Eye (tissue), 1 donor: Measurements from ENCODE around the gene VPS52.
A peak's percentile ranks its signal among the peaks of the same experiment; 100 is the strongest.
"Not testable (repeated sequence)": the region's sequence is repeated elsewhere in the genome, so short reads cannot be mapped to it uniquely, and the experiment has no call there.

Experiments
- DNase-seq: peaks from one replicate; pipeline ENCODE4 v3.0.0-alpha.2; 2015

The VPS52 gene

DNA sequence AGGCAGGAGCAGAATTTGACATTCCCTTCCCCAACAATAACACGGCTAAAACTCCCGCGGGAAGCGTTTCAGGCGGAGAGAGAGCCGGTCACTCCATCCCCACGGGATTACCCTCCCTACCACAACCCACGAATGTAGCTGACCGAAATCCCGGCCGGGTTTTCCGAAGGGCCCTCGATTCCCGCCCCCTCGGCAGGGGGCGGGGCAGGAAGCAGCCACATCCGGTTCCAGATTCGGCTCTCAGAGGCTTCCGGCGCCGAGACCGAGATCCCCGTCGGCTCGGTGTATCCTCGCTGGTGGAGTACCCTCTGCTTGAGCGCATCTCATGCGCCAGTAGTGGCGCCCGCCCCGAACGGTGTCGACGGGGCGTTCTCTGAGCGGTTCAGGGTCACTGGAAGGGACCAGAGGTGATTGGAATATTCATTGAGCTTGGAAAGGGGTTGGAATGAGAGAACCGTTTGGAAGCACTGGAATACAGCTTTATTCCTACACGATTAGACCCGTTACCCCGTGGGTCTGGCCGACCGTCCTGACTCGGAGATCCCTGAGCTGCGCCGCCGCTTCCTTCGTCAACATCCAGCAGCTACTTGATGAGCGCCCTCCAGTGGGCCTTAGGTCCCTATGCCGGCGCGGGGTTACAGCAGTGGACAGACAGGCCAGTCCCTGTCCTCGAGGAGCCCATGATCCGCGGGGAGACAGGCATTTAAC is 27.7 kb upstream of the VPS52 start:
- peak; percentile 97 for DNase-seq

DNA sequence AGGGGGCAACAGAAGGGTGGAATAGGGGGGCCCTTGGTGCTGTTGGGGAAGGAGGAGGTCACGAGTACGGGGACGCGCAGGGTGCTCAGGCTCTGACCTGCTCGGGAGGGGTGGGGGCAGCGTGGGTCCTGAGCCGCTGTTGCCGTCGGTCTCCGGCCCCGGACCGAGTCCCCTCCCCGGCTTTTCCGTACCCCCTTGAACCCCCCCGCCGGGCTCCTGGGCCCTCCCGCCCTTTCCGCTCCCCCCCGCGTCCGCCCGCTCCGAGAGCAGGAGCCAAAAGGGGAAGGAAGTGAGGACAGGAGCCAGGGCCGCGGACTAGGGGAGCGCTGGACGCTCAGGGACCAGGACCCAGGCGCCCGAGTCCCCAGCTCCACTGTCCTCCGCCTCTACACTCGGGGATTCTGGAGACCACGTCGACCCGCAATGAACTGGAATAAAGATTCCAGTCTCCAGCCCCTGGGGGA is 27.1 kb upstream of the VPS52 start, which contains the start of gene RGL2:
TSS of gene RGL2 (minus strand) at position 170 of the 464 bp plus-strand sequence. CDS start 332 bp downstream, outside the sequence.
- DNase-seq = no peak

DNA sequence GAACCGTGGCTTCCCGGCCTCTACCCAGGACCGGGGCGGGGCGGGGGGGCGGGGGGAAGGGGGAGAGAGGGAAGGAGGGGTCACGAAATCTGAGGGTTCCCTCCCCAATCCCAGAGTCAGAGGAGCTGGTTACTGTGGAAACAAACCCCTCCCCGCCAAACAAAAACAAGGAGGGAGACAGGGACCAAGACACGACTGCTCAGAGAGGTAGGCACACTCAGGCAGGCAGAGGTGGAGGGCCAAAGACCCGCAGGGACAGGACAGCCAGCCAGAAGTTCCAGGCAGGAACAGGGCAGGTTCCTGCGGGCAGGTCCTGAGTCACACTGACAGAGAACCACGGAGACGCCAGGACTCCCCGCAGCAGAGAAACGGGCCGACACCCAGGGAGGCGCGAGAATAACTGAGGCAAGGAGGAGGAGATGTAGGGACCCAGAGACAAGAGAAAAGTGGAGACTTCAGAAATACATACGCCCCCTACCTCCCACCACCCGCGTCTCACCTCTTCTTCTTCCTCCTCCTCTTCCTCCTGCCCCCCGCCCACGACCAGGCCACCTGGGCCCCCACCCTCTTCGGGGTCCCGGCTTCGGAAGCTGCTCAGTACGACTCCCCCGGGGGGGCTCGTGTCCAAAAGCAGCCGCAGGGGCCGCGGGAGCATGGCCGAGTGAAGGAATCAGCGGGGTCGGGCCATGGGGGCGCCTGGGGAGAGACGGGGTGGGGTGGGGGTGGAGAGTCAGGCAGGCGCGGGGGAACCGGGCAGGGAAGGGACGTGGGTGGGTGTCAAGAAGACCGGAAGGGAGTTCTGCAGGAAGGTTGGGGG is 26.5 kb upstream of the VPS52 start:
- DNase-seq = peak; percentile 76

GRCh38 chr6:33297406-33297955 is 25.8 kb upstream of the VPS52 start:
- peak; percentile 50 for DNase-seq

- no peak for DNase-seq
Measured at GRCh38 chr6:33296797-33297405, 25.2 kb upstream of the VPS52 start.

- no peak for DNase-seq
Measured at GRCh38 chr6:33295621-33296369, 24.1 kb upstream of the VPS52 start.

DNA sequence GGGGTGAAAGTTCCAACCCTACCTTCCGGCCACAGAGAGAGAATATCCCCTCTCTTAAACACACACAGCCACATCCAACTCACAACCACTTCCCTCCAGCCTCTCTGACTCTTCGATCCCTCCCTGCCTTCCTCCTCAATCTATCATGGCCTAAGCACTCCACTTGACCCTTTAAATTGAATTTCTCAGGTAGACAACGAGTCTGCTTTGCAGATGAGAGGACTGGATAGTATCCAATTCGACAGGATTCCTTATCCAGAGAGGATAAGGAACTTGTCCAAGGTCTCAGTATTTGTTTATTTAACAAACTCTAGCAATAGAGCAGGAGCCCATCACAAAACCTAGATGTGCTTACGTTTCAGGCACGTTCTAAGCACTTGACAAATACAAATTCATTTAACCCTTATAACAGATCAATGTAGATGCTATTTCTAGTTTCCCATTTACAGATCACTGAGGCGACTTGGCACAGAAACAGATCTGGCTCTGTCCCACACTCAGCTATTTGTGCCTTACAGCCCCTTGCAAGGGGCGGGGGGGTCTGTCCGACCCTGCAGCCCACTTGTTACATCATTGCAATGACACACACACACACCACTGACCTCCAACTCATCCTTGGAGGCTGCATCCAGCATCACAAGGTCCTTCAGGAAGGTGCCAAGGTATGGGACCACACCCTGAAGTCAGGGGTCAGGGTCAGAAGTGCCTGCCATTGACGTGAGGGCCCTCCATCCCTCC is 22.6 kb upstream of the VPS52 start:
- no peak for DNase-seq

- DNase-seq = no peak
Measured at GRCh38 chr6:33292996-33293682, 21.5 kb upstream of the VPS52 start.

DNA sequence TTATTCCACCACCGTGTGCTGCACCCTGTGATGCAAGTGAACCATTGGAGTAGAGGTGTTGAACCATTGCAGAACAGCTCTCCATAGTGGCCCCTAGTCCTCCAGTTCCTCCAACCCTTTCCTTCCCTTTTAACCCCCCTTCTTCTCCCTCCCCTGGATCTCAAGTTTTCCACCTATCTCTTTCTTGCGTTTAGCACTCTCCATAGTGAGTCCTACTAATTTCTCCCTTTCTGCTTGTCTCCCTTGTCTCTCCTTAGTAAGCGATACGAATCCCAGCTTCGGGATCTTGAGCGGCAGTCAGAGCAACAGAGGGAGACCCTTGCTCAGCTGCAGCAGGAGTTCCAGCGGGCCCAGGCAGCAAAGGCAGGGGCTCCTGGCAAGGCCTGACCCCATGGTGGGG is 18.8 kb upstream of the VPS52 start:
- no peak for DNase-seq

GRCh38 chr6:33289784-33290315 is 18.2 kb upstream of the VPS52 start:
- DNase-seq = no peak

- peak; percentile 98 for DNase-seq
Measured at GRCh38 chr6:33288921-33289783, 17.5 kb upstream of the VPS52 start, which contains the start of the genes PFDN6 and WDR46. PFDN6 (plus strand) TSS chr6:33289601; CDS start chr6:33289857, 256 bp downstream. WDR46 (minus strand) TSS chr6:33289239; CDS start chr6:33289170, 69 bp downstream.

GRCh38 chr6:33288141-33288920 is 16.7 kb upstream of the VPS52 start:
- DNase-seq = no peak

DNA sequence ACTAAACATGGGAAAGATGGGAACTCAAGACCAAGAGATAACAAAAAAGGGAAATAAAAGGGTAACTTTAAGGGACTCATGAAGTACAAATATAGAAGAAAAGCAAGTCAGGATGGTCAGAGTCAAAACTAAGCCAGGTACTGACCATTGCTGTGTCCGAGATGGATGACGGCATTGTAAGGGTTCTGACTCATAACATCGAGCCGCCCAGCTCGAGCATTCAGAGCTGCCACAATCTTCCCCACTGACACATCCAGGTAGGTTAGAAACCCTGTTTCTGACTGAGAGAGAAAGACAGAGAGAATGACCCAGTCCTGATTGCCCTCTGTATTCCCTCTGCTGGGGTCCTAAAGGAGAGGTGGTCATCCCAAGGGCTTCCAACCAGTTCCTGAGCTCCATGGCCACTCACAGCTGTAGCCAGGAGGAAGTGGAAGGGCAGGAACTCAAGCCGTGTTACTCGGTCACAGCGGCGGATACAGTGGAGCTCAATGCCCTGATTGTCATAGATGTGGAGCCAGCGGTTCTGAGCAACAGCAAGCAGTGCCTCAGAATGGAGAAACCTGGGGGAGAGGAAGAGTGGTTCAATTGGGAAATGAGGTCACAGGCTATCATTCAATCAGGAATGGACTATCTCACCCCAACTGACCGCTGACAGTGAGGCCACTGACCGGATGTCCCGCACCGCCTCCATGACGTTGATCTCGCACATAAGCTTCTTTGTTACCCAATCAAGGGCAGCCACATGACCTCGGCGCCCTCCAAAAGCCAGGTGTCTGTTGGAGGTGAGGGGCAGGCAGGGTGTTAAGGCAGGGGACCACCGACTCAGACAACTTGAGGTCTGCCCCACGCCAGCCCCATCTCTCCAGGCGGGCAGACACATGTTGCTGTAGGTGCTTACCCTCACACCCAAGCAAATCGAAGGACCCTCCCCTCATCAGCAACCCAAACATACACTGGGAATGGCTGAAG is 15.6 kb upstream of the VPS52 start:
- DNase-seq = no peak

- not testable (repeated sequence) for DNase-seq
Measured at GRCh38 chr6:33285214-33285613, 13.5 kb upstream of the VPS52 start.

DNA sequence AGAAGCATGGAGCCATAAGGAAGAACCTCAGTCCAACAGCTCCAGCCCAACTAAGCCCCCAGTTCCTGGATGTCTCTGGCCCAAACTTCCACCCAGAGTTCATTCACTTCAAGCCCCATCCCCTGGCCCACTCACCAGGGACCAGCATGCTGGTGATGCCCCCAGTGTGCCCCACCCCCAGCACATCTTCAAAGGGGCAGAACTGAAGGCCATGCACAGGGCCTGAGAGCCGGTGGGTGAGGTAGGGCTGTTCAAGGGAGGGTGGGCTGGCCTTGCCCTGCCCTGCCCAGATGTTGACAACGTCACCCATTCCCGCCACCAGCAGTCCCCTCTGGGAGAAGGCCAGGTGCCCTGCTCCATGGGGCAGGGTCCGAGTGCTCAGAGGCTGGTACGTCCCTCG is 8.9 kb upstream of the VPS52 start:
- DNase-seq = no peak

GRCh38 chr6:33279971-33280511 is 8.4 kb upstream of the VPS52 start:
- no peak for DNase-seq

GRCh38 chr6:33279257-33279695 is 7.6 kb upstream of the VPS52 start:
- no peak for DNase-seq
